ENCODE results near the gene TCIRG1.

The TCIRG1 gene

GRCh38 chr11:68077617-68078582, 39.1 kb downstream of the TCIRG1 start:
- no peak overlapping the region for H3K27ac ChIP-seq (replicated peaks)
- no peaks in the 10 kb centered on the region for H3K27me3 ChIP-seq (ENCODE audit: insufficient read depth, poor library complexity, severe bottlenecking)
- no peak for TF ChIP-seq SPI1 (IDR thresholded peaks at IDR 0.05; ENCODE audit: borderline replicate concordance, low read depth)
- TF ChIP-seq, protein P1, sequence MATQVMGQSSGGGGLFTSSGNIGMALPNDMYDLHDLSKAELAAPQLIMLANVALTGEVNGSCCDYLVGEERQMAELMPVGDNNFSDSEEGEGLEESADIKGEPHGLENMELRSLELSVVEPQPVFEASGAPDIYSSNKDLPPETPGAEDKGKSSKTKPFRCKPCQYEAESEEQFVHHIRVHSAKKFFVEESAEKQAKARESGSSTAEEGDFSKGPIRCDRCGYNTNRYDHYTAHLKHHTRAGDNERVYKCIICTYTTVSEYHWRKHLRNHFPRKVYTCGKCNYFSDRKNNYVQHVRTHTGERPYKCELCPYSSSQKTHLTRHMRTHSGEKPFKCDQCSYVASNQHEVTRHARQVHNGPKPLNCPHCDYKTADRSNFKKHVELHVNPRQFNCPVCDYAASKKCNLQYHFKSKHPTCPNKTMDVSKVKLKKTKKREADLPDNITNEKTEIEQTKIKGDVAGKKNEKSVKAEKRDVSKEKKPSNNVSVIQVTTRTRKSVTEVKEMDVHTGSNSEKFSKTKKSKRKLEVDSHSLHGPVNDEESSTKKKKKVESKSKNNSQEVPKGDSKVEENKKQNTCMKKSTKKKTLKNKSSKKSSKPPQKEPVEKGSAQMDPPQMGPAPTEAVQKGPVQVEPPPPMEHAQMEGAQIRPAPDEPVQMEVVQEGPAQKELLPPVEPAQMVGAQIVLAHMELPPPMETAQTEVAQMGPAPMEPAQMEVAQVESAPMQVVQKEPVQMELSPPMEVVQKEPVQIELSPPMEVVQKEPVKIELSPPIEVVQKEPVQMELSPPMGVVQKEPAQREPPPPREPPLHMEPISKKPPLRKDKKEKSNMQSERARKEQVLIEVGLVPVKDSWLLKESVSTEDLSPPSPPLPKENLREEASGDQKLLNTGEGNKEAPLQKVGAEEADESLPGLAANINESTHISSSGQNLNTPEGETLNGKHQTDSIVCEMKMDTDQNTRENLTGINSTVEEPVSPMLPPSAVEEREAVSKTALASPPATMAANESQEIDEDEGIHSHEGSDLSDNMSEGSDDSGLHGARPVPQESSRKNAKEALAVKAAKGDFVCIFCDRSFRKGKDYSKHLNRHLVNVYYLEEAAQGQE (IDR thresholded peaks at IDR 0.05; ENCODE audit: insufficient replicate concordance, low read depth) = no peak
- no peak for TF ChIP-seq GABPA (IDR thresholded peaks at IDR 0.05; ENCODE audit: low read depth)
- no peak for TF ChIP-seq POLR2AphosphoS5 (IDR thresholded peaks at IDR 0.05; ENCODE audit: low read depth)
- TF ChIP-seq, protein P2, sequence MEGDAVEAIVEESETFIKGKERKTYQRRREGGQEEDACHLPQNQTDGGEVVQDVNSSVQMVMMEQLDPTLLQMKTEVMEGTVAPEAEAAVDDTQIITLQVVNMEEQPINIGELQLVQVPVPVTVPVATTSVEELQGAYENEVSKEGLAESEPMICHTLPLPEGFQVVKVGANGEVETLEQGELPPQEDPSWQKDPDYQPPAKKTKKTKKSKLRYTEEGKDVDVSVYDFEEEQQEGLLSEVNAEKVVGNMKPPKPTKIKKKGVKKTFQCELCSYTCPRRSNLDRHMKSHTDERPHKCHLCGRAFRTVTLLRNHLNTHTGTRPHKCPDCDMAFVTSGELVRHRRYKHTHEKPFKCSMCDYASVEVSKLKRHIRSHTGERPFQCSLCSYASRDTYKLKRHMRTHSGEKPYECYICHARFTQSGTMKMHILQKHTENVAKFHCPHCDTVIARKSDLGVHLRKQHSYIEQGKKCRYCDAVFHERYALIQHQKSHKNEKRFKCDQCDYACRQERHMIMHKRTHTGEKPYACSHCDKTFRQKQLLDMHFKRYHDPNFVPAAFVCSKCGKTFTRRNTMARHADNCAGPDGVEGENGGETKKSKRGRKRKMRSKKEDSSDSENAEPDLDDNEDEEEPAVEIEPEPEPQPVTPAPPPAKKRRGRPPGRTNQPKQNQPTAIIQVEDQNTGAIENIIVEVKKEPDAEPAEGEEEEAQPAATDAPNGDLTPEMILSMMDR (IDR thresholded peaks at IDR 0.05; ENCODE audit: insufficient read depth, low read length) = no peak
- DNase-seq (ENCODE audit: low read depth in 1 of 2, low spot score in 1 of 2) = no peak
- H3K4me3 ChIP-seq (replicated peaks; ENCODE audit: insufficient read depth, low read length) = no peak overlapping the region

GRCh38 chr11:68080860-68081259, 42.0 kb downstream of the TCIRG1 start:
- Histone ChIP-seq H3K27me3 (ENCODE audit: insufficient read depth, poor library complexity, severe bottlenecking) (no peaks in the 10 kb centered on the region), H3K4me3 (replicated peaks; ENCODE audit: insufficient read depth, low read length) (no peak overlapping the region), H3K27ac (replicated peaks) (no peak overlapping the region)
- no peak for DNase-seq (ENCODE audit: low read depth in 1 of 2, low spot score in 1 of 2)
- TF ChIP-seq SPI1 (IDR thresholded peaks at IDR 0.05; ENCODE audit: borderline replicate concordance, low read depth) (no peak), GABPA (IDR thresholded peaks at IDR 0.05; ENCODE audit: low read depth) (no peak), POLR2AphosphoS5 (IDR thresholded peaks at IDR 0.05; ENCODE audit: low read depth) (no peak)
- TF ChIP-seq, protein P1 (IDR thresholded peaks at IDR 0.05; ENCODE audit: insufficient replicate concordance, low read depth) = no peak
- TF ChIP-seq, protein P2 (IDR thresholded peaks at IDR 0.05; ENCODE audit: insufficient read depth, low read length) = no peak

- Histone ChIP-seq H3K27me3 (ENCODE audit: insufficient read depth, poor library complexity, severe bottlenecking) (no peaks in the 10 kb centered on the region), H3K4me3 (replicated peaks; ENCODE audit: insufficient read depth, low read length) (no peak overlapping the region), H3K27ac (replicated peaks) (no peak overlapping the region)
- TF ChIP-seq, protein P2 (IDR thresholded peaks at IDR 0.05; ENCODE audit: insufficient read depth, low read length) = no peak
- TF ChIP-seq SPI1 (IDR thresholded peaks at IDR 0.05; ENCODE audit: borderline replicate concordance, low read depth) = no peak
- TF ChIP-seq POLR2AphosphoS5 (IDR thresholded peaks at IDR 0.05; ENCODE audit: low read depth) = no peak
- TF ChIP-seq, protein P1 (IDR thresholded peaks at IDR 0.05; ENCODE audit: insufficient replicate concordance, low read depth) = no peak
- TF ChIP-seq GABPA (IDR thresholded peaks at IDR 0.05; ENCODE audit: low read depth) = no peak
- no peak for DNase-seq (ENCODE audit: low read depth in 1 of 2, low spot score in 1 of 2)
Observed at GRCh38 chr11:68081691-68082090, 42.9 kb downstream of the TCIRG1 start.

Measured in HL-60 (cell line).